ENCODE data around the gene FLNB.

Gene FLNB

DNA sequence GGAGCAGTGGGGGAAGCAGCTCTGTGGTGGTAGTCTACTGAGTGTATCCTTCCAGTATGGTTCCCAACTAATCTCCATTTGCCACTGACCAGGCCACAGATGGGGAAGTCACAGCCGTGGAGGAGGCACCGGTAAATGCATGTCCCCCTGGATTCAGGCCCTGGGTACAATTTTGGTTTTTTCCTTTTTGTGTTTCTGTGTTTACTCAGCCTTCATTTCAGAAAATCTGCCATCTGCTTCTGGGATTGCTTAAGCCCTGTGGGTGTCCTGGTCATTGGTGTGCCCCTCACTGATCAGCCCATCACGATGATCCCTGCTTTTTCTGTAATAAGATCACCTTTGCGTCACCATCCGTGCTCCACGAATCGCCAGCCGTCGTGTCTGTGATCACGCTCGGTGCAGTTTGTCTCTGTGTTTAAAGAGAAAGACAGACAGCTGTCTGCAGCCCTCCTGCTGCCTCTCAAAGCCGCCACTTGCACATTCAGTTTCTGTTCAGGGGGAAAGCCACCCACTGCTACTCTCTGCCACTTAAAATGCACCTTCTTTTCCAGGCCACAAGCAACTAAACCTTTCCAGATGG, 133.6 kb downstream of the FLNB start:
- no peaks in the 10 kb centered on the region for H3K9me2 ChIP-seq (replicated peaks; ENCODE audit: low read depth, low read length)
- no peak overlapping the region for H3K4me3 ChIP-seq (ENCODE audit: low read length, poor library complexity, severe bottlenecking)
- no peaks in the 10 kb centered on the region for H4K20me1 ChIP-seq (ENCODE audit: insufficient read depth, low read length, poor library complexity, severe bottlenecking)
- no peak overlapping the region for H3K9ac ChIP-seq (ENCODE audit: low read depth, low read length, poor library complexity, severe bottlenecking)
- H3K36me3 ChIP-seq (ENCODE audit: insufficient read depth, low read length): peaks cover 48% of the 10 kb centered on the region; the same call in 1 of the 2 replicates
- H3K79me2 ChIP-seq (ENCODE audit: insufficient read depth, low read length): no peaks in the 10 kb centered on the region
- no peak overlapping the region for H3K4me2 ChIP-seq (ENCODE audit: low read depth, low read length, poor library complexity, severe bottlenecking)
- no peak overlapping the region for H2AFZ ChIP-seq (ENCODE audit: low read length)
- H3K27me3 ChIP-seq (ENCODE audit: insufficient read depth, low read length, poor library complexity, severe bottlenecking): no peaks in the 10 kb centered on the region
- no peaks in the 10 kb centered on the region for H3K9me3 ChIP-seq (ENCODE audit: insufficient read depth, low read depth, low read length)
- H3K4me1 ChIP-seq (ENCODE audit: insufficient read depth, low read length, poor library complexity, severe bottlenecking): no peaks in the 10 kb centered on the region
- no peaks in the 10 kb centered on the region for H3F3A ChIP-seq (ENCODE audit: low read depth)
- TF ChIP-seq, protein P1, sequence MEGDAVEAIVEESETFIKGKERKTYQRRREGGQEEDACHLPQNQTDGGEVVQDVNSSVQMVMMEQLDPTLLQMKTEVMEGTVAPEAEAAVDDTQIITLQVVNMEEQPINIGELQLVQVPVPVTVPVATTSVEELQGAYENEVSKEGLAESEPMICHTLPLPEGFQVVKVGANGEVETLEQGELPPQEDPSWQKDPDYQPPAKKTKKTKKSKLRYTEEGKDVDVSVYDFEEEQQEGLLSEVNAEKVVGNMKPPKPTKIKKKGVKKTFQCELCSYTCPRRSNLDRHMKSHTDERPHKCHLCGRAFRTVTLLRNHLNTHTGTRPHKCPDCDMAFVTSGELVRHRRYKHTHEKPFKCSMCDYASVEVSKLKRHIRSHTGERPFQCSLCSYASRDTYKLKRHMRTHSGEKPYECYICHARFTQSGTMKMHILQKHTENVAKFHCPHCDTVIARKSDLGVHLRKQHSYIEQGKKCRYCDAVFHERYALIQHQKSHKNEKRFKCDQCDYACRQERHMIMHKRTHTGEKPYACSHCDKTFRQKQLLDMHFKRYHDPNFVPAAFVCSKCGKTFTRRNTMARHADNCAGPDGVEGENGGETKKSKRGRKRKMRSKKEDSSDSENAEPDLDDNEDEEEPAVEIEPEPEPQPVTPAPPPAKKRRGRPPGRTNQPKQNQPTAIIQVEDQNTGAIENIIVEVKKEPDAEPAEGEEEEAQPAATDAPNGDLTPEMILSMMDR (conservative IDR thresholded peaks at IDR 0.05; ENCODE audit: low read length): no peak
- no peak for TF ChIP-seq EZH2phosphoT487 (IDR thresholded peaks at IDR 0.05; ENCODE audit: borderline replicate concordance)

- no peaks in the 10 kb centered on the region for H3K9me3 ChIP-seq (ENCODE audit: insufficient read depth, low read depth, low read length)
- no peaks in the 10 kb centered on the region for H3K4me1 ChIP-seq (ENCODE audit: insufficient read depth, low read length, poor library complexity, severe bottlenecking)
- H3K4me2 ChIP-seq (ENCODE audit: low read depth, low read length, poor library complexity, severe bottlenecking): no peak overlapping the region
- H3K27me3 ChIP-seq (ENCODE audit: insufficient read depth, low read length, poor library complexity, severe bottlenecking): no peaks in the 10 kb centered on the region
- H3F3A ChIP-seq (ENCODE audit: low read depth): no peaks in the 10 kb centered on the region
- H3K4me3 ChIP-seq (ENCODE audit: low read length, poor library complexity, severe bottlenecking): no peak overlapping the region
- no peaks in the 10 kb centered on the region for H4K20me1 ChIP-seq (ENCODE audit: insufficient read depth, low read length, poor library complexity, severe bottlenecking)
- H3K79me2 ChIP-seq (ENCODE audit: insufficient read depth, low read length): no peaks in the 10 kb centered on the region
- H3K36me3 ChIP-seq (ENCODE audit: insufficient read depth, low read length): peaks cover 42% of the 10 kb centered on the region; the same call in 1 of the 2 replicates
- H3K9me2 ChIP-seq (replicated peaks; ENCODE audit: low read depth, low read length): no peaks in the 10 kb centered on the region
- H2AFZ ChIP-seq (ENCODE audit: low read length): no peak overlapping the region
- no peak overlapping the region for H3K9ac ChIP-seq (ENCODE audit: low read depth, low read length, poor library complexity, severe bottlenecking)
- TF ChIP-seq EZH2phosphoT487 (IDR thresholded peaks at IDR 0.05; ENCODE audit: borderline replicate concordance): no peak
- TF ChIP-seq, protein P1 (conservative IDR thresholded peaks at IDR 0.05; ENCODE audit: low read length): no peak
Measured at GRCh38 chr3:58143417-58144055, 135.3 kb downstream of the FLNB start.

GRCh38 chr3:58144478-58145325, 136.5 kb downstream of the FLNB start:
- no peaks in the 10 kb centered on the region for H3K9me2 ChIP-seq (replicated peaks; ENCODE audit: low read depth, low read length)
- H3K27me3 ChIP-seq (ENCODE audit: insufficient read depth, low read length, poor library complexity, severe bottlenecking): no peaks in the 10 kb centered on the region
- H4K20me1 ChIP-seq (ENCODE audit: insufficient read depth, low read length, poor library complexity, severe bottlenecking): no peaks in the 10 kb centered on the region
- TF ChIP-seq, protein P1 (conservative IDR thresholded peaks at IDR 0.05; ENCODE audit: low read length): no peak
- TF ChIP-seq EZH2phosphoT487 (IDR thresholded peaks at IDR 0.05; ENCODE audit: borderline replicate concordance): no peak
- no peak overlapping the region for H3K4me3 ChIP-seq (ENCODE audit: low read length, poor library complexity, severe bottlenecking)
- H3K4me2 ChIP-seq (ENCODE audit: low read depth, low read length, poor library complexity, severe bottlenecking): no peak overlapping the region
- no peaks in the 10 kb centered on the region for H3K79me2 ChIP-seq (ENCODE audit: insufficient read depth, low read length)
- no peak overlapping the region for H2AFZ ChIP-seq (ENCODE audit: low read length)
- H3K4me1 ChIP-seq (ENCODE audit: insufficient read depth, low read length, poor library complexity, severe bottlenecking): no peaks in the 10 kb centered on the region
- no peak overlapping the region for H3K9ac ChIP-seq (ENCODE audit: low read depth, low read length, poor library complexity, severe bottlenecking)
- H3K9me3 ChIP-seq (ENCODE audit: insufficient read depth, low read depth, low read length): no peaks in the 10 kb centered on the region
- no peaks in the 10 kb centered on the region for H3F3A ChIP-seq (ENCODE audit: low read depth)
- peaks cover 39% of the 10 kb centered on the region; the same call in 1 of the 2 replicates for H3K36me3 ChIP-seq (ENCODE audit: insufficient read depth, low read length)

Measured in Loucy (cell line).